ENCODE results near the gene DLGAP1.

GRCh38 chr18:4264347-4264791 lies 190.7 kb downstream of the DLGAP1 start:
- TF ChIP-seq, protein P1, sequence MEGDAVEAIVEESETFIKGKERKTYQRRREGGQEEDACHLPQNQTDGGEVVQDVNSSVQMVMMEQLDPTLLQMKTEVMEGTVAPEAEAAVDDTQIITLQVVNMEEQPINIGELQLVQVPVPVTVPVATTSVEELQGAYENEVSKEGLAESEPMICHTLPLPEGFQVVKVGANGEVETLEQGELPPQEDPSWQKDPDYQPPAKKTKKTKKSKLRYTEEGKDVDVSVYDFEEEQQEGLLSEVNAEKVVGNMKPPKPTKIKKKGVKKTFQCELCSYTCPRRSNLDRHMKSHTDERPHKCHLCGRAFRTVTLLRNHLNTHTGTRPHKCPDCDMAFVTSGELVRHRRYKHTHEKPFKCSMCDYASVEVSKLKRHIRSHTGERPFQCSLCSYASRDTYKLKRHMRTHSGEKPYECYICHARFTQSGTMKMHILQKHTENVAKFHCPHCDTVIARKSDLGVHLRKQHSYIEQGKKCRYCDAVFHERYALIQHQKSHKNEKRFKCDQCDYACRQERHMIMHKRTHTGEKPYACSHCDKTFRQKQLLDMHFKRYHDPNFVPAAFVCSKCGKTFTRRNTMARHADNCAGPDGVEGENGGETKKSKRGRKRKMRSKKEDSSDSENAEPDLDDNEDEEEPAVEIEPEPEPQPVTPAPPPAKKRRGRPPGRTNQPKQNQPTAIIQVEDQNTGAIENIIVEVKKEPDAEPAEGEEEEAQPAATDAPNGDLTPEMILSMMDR (IDR thresholded peaks at IDR 0.05; ENCODE audit: poor library complexity) = no peak
- TF ChIP-seq EZH2 (IDR thresholded peaks at IDR 0.05; ENCODE audit: borderline replicate concordance) (no peak), EZH2phosphoT487 (IDR thresholded peaks at IDR 0.05; ENCODE audit: low read depth, severe bottlenecking, unreplicated experiment) (no peak)
